Endothelial cell of umbilical vein (primary cell): ENCODE results near the gene CCSER1. TPM values are rescaled to one million over a fixed set of nuclear protein-coding genes. Genes with fewer than 3 reads are reported as not detected.

Source experiments
- BruUV-seq: library from RNA; stranded (reverse); fragments of 400-500 nt; replicated peaks from 2 replicates; lab custom pipeline; 2021; lab: Mats Ljungman, UMichigan
- CTCF ChIA-PET: fragments of 300-600, 350-600 bp; sonication (Branson Sonifier 250); formaldehyde crosslinking; loops from one replicate; lab custom pipeline; 2021; ENCODE audit warnings: antibody characterized with exemption, inconsistent platforms; lab: Charles Lee
- POLR2A ChIA-PET: fragments of 300-600, 350-600 bp; sonication (Branson Sonifier 250); formaldehyde crosslinking; loops from one replicate; lab custom pipeline; 2021; ENCODE audit warnings: antibody characterized with exemption, inconsistent platforms; lab: Charles Lee
- DNase-seq: peaks from one replicate; pipeline ENCODE4 v3.0.0-alpha.2; 2011; ENCODE audit warnings: low read depth, low spot score
- FAIRE-seq: peaks from 2 replicates; lab custom pipeline; 2011; peaks lifted over from hg19 to GRCh38; lab: Jason Lieb, UNC
- H2AFZ ChIP-seq: 2 replicates; pipeline ENCODE4 v1.6.0; 2012; ENCODE audit warnings: low read depth, low read length, control low read depth, inconsistent platforms
- H3K27ac ChIP-seq: 2 replicates; pipeline ENCODE4 v1.5.1; 2011; ENCODE audit warnings: low read depth, mild to moderate bottlenecking, control low read depth, low read length, moderate library complexity; ENCODE audit not compliant: insufficient read depth
- H3K27me3 ChIP-seq, 2 experiments: 2 replicates each; pipeline versions ENCODE4 v1.6.0 to v1.6.1; 2011; ENCODE audit warnings: low read length in 2 of 2, mixed read lengths in 1 of 2; ENCODE audit not compliant: control insufficient read depth in 2 of 2, insufficient read depth in 2 of 2
- H3K36me3 ChIP-seq, 2 experiments: 2 replicates in 1 of 2; 3 replicates in 1 of 2; pipeline ENCODE4 v1.5.1; 2011; ENCODE audit warnings: low read length in 2 of 2, mild to moderate bottlenecking in 1 of 2, moderate library complexity in 1 of 2; ENCODE audit not compliant: control insufficient read depth in 2 of 2, insufficient read depth in 2 of 2; ENCODE audit errors: extremely low read depth in 1 of 2
- H3K4me1 ChIP-seq: 3 replicates; pipeline ENCODE4 v1.5.1; 2011; ENCODE audit warnings: mild to moderate bottlenecking, low read length; ENCODE audit not compliant: control insufficient read depth, insufficient read depth; ENCODE audit errors: extremely low read depth
- H3K4me2 ChIP-seq: 2 replicates; pipeline ENCODE4 v1.6.1; 2011; ENCODE audit warnings: low read length, control low read depth, mixed read lengths; ENCODE audit not compliant: insufficient read depth
- H3K4me3 ChIP-seq, 3 experiments: fragments of 200-600 bp in 1 of 3; sonication (generic), shearing (Covaris generic) in 1 of 3; replicated peaks in 1 of 3; 2 replicates each; pipeline ENCODE4 v1.5.1; 2011 to 2016; ENCODE audit warnings: control low read depth in 3 of 3, low read length in 3 of 3, mild to moderate bottlenecking in 2 of 3, inconsistent platforms in 1 of 3, low read depth in 1 of 3, moderate library complexity in 1 of 3; ENCODE audit not compliant: insufficient read depth in 1 of 3
- H3K79me2 ChIP-seq: 2 replicates; pipeline ENCODE4 v1.6.0; 2012; ENCODE audit warnings: low read length, inconsistent platforms; ENCODE audit not compliant: control insufficient read depth, insufficient read depth
- H3K9ac ChIP-seq: replicated peaks from 2 replicates; pipeline ENCODE3; 2011; ENCODE audit warnings: low read length, control low read depth; ENCODE audit not compliant: insufficient read depth; ENCODE audit errors: extremely low read depth
- H3K9me1 ChIP-seq: replicated peaks from 3 replicates; pipeline ENCODE4 v1.6.0; 2011; ENCODE audit warnings: mild to moderate bottlenecking, low read length; ENCODE audit not compliant: control insufficient read depth, insufficient read depth; ENCODE audit errors: extremely low read depth
- H3K9me3 ChIP-seq: replicated peaks from 2 replicates; pipeline ENCODE4 v1.5.1; 2012; ENCODE audit warnings: low read length, inconsistent platforms; ENCODE audit not compliant: control insufficient read depth, insufficient read depth
- H4K20me1 ChIP-seq: replicated peaks from 2 replicates; pipeline ENCODE3; 2011; ENCODE audit warnings: mild to moderate bottlenecking, low read length; ENCODE audit not compliant: control insufficient read depth, insufficient read depth; ENCODE audit errors: extremely low read depth
- CTCF ChIP-seq, 2 donors: IDR thresholded peaks; 1 replicate in 1 of 2; 2 replicates in 1 of 2; pipeline ENCODE4 v1.5.1; 2011; ENCODE audit warnings: low read length in 2 of 2, mild to moderate bottlenecking in 2 of 2, moderate library complexity in 2 of 2, control low read depth in 1 of 2, inconsistent platforms in 1 of 2, low read depth in 1 of 2; ENCODE audit not compliant: insufficient read depth in 1 of 2; ENCODE audit errors: extremely low read depth in 1 of 2
- EZH2 ChIP-seq: IDR thresholded peaks from 2 replicates; pipeline ENCODE4 v1.6.1; 2012; ENCODE audit warnings: borderline replicate concordance, low read depth, mild to moderate bottlenecking, moderate library complexity, low read length, inconsistent platforms; ENCODE audit not compliant: severe bottlenecking
- FOS ChIP-seq: IDR thresholded peaks from 2 replicates; pipeline ENCODE4 v1.6.1; 2011; ENCODE audit warnings: mild to moderate bottlenecking, low read length, moderate library complexity, borderline replicate concordance; ENCODE audit not compliant: insufficient read depth
- GATA2 ChIP-seq: IDR thresholded peaks from 2 replicates; pipeline ENCODE4 v1.7.0; 2011; ENCODE audit warnings: low read depth, mild to moderate bottlenecking, moderate library complexity, mixed read lengths, low read length; ENCODE audit not compliant: insufficient read length, insufficient read depth
- JUN ChIP-seq: IDR thresholded peaks from 2 replicates; pipeline ENCODE4 v1.6.1; 2011; ENCODE audit warnings: borderline replicate concordance, low read depth; ENCODE audit not compliant: insufficient read length, insufficient read depth
- MAX ChIP-seq: IDR thresholded peaks from 2 replicates; pipeline ENCODE4 v1.6.1; 2011; ENCODE audit not compliant: insufficient read depth, insufficient read length
- MYC ChIP-seq: IDR thresholded peaks from one replicate; pipeline ENCODE4 v1.6.1; 2011; ENCODE audit warnings: mild to moderate bottlenecking, low read depth, low read length
- POLR2A ChIP-seq: IDR thresholded peaks from 2 replicates; pipeline ENCODE4 v1.6.1; 2012; ENCODE audit warnings: low read depth, mild to moderate bottlenecking, control low read depth, low read length
- POLR2AphosphoS5 ChIP-seq: IDR thresholded peaks from 2 replicates; pipeline ENCODE4 v1.6.1; 2012; ENCODE audit warnings: low read depth, mild to moderate bottlenecking, control low read depth, low read length, moderate library complexity; ENCODE audit not compliant: insufficient read depth
- dilution Hi-C: fragments of 300-500 bp; cut with MboI; formaldehyde crosslinking; loops from one replicate; pipeline ENCODE4 v1.15.0; 2019; ENCODE audit warnings: low sequenced_read_pairs; ENCODE audit not compliant: extremely low pct_ligation_motif_present
- intact Hi-C: fragments of 100-400 bp; cut with micrococcal nuclease; formaldehyde crosslinking; loops from one replicate; pipeline ENCODE4 v1.10.0; 2022
- polyA plus RNA-seq, 4 experiments: library from polyadenylated mRNA; depleted of rRNA in 3 of 4; stranded (reverse) in 3 of 4; unstranded in 1 of 4; fragments of >200 nt; gene quantifications; 2 replicates each; pipeline versions ENCODE4 v1.2.1 to v1.2.3, GENCODE V29; 2011 to 2012; ENCODE audit warnings: missing spikeins in 1 of 4
- total RNA-seq: library from RNA; stranded (reverse); gene quantifications from 2 replicates; pipeline ENCODE4 v1.2.3, GENCODE V29; 2021

CCSER1 gene
- total and polyA plus RNA-seq, 2 donors (not counting 3 experiments of a cell fraction or from before 2014, with no cell fraction given) = 0.11 to 1.8 TPM

- Histone ChIP-seq H3K27ac (no peak overlapping the region), H3K79me2 (no peaks in the 10 kb centered on the region), H3K9ac (no peak overlapping the region), H3K36me3 (no peaks in the 10 kb centered on the region), H2AFZ (no peak overlapping the region), H3K4me1 (peaks cover 8% of the 10 kb centered on the region), H3K4me3 (no peak overlapping the region), H4K20me1 (no peaks in the 10 kb centered on the region), H3K4me2 (no peak overlapping the region), H3K9me1 (no peaks in the 10 kb centered on the region), H3K9me3 (no peaks in the 10 kb centered on the region), H3K27me3 (no peaks in the 10 kb centered on the region)
- CTCF ChIA-PET = interaction anchor here (0.5 kb wide), 1 partner anchor 127 kb away, joined by 3 read pairs; no protein-coding TSS in a partner anchor
- intact Hi-C loops = loop anchor here (5.0 kb wide), 1 partner anchor 230 kb away; no protein-coding TSS in a partner anchor
- DNase-seq (no peak), FAIRE-seq (no peak)
- POLR2A ChIA-PET = interaction anchor here (1.1 kb wide), 1 partner anchor 92 kb away, joined by 4 read pairs; no protein-coding TSS in a partner anchor
- dilution Hi-C loops = no loop called here
- BruUV-seq = no TSS peak
- no peak for TF ChIP-seq EZH2
- TF ChIP-seq FOS = no peak
- TF ChIP-seq POLR2A = no peak
- TF ChIP-seq MAX = no peak
- TF ChIP-seq GATA2 = no peak
- no peak for TF ChIP-seq POLR2AphosphoS5
- no peak for TF ChIP-seq MYC
- TF ChIP-seq JUN = no peak
- no peak for TF ChIP-seq CTCF (IDR thresholded peaks at IDR 0.05; ENCODE audit: extremely low read depth in 1 of 2, insufficient read depth in 1 of 2, low read depth in 1 of 2, low read length in 2 of 2)
These were observed 725.0 kb downstream of the CCSER1 start for GRCh38 chr4:90852237-90852636.
